Subcutaneous abdominal adipose tissue (tissue), 5 donors: ENCODE data around the gene CLDN20.
A peak's percentile ranks its signal among the peaks of the same experiment; 100 is the strongest.

Experiments used
- H3K27ac ChIP-seq: one replicate; pipeline ENCODE4 v1.7.0; 2013; ENCODE audit warnings: low read depth, mild to moderate bottlenecking, inconsistent platforms, low read length, moderate library complexity
- H3K27me3 ChIP-seq, 5 donors: one replicate each; pipeline ENCODE4 v1.7.0; 2013; ENCODE audit warnings: low read length in 5 of 5, inconsistent platforms in 1 of 5; ENCODE audit not compliant: control insufficient read depth in 5 of 5, insufficient read depth in 4 of 5
- H3K36me3 ChIP-seq, 5 donors: one replicate each; pipeline ENCODE4 v1.7.0; 2013; ENCODE audit warnings: low read length in 5 of 5; ENCODE audit not compliant: control insufficient read depth in 5 of 5, insufficient read depth in 5 of 5
- H3K4me1 ChIP-seq, 5 donors: one replicate each; pipeline ENCODE4 v1.7.0; 2013; ENCODE audit warnings: low read length in 5 of 5, mild to moderate bottlenecking in 3 of 5, moderate library complexity in 1 of 5; ENCODE audit not compliant: control insufficient read depth in 5 of 5, insufficient read depth in 5 of 5
- H3K4me3 ChIP-seq, 5 donors: one replicate each; pipeline ENCODE4 v1.7.0; 2013; ENCODE audit warnings: low read length in 5 of 5, low read depth in 1 of 5
- H3K9ac ChIP-seq, 5 donors: one replicate each; pipeline ENCODE4 v1.7.0; 2013; ENCODE audit warnings: low read length in 5 of 5, mild to moderate bottlenecking in 4 of 5, moderate library complexity in 3 of 5
- H3K9me3 ChIP-seq, 5 donors: one replicate each; pipeline ENCODE4 v1.7.0; 2013; ENCODE audit warnings: low read length in 5 of 5; ENCODE audit not compliant: control insufficient read depth in 5 of 5
- donor health status: healthy.
- donor health status: healthy.
- donor health status: healthy.
- donor health status: healthy.
- donor health status: healthy.

Gene CLDN20

DNA sequence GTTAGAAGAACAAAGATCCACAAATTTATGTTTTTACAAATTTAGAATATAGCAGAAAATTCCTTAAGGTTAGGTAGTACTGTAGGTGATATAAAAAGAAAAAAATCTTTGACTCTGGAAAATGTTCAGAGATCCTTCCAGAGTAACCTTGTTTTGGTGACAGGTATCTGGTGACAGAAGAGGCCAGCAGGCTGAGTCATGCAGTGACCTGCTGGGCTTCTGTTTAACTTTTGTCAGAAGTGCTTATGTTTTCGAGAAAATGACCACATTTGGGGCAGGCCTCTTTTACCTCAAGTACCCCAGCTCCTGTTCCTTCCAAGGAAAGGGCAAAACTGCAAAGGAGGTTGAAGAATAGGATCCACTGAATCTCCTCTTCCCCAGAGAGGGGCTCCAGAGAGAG lies 10.5 kb upstream of the CLDN20 start:
- Histone ChIP-seq H3K9ac (no peak overlapping the region), H3K4me1 (peaks cover 0 to 2% (median 0%) of the 10 kb centered on the region in 5 donors), H3K36me3 (peaks cover 4 to 52% (median 31%) of the 10 kb centered on the region in 5 donors), H3K27ac (no peak overlapping the region), H3K9me3 (no peaks in the 10 kb centered on the region), H3K4me3 (no peak overlapping the region), H3K27me3 (no peaks in the 10 kb centered on the region)

DNA sequence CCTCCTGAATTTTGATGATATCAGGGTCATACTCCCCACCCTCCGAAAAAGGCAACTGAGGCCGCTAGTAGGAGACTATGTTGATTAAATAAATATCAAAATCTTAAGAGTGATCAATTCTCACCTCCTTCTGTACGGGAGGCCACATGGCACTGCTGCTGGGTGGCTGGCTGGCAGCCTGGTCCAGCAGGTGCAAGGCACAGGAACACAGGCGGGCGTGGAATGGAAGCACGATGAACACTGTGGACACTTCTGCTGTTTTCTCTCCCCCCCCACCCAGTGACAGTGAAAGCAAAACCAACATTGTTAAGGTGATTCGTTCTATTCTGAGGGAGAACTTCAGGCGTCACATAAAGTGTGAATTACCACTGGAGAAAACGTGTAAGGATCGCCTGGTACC lies 9.7 kb upstream of the CLDN20 start:
- no peak overlapping the region for H3K27ac ChIP-seq
- no peaks in the 10 kb centered on the region for H3K4me1 ChIP-seq
- H3K36me3 ChIP-seq: peaks cover 4 to 58% (median 37%) of the 10 kb centered on the region in 5 donors
- H3K4me3 ChIP-seq: no peak overlapping the region
- no peak overlapping the region for H3K9ac ChIP-seq
- H3K9me3 ChIP-seq: no peaks in the 10 kb centered on the region
- H3K27me3 ChIP-seq: no peaks in the 10 kb centered on the region

- Histone ChIP-seq H3K4me3 (no peak overlapping the region), H3K27me3 (no peaks in the 10 kb centered on the region), H3K36me3 (peaks cover 4 to 69% (median 48%) of the 10 kb centered on the region in 5 donors), H3K9ac (no peak overlapping the region), H3K27ac (no peak overlapping the region), H3K9me3 (no peaks in the 10 kb centered on the region), H3K4me1 (no peaks in the 10 kb centered on the region)
These were observed 7.6 kb upstream of the CLDN20 start for GRCh38 chr6:155256122-155256795.

DNA sequence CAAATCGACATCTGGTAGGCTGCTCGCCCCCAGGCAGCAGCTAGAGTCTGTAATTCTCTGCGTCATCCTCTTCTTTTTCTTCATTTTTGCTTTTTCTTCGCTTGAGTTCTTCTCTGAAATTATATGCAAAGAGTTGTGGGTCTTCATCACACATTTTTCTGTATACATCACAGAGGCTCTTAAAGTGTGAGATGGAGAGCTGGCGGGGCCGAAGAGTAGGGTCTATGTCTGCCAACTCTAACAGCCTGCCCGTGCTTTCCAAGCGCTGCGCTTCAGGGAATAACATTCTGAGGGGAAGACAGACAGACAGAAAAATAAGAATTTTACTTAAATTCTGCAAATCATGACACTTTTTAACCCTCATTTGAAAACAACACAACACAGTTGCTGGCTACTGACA lies 6.0 kb upstream of the CLDN20 start:
- Histone ChIP-seq H3K9me3 (no peaks in the 10 kb centered on the region), H3K4me1 (no peaks in the 10 kb centered on the region), H3K27me3 (no peaks in the 10 kb centered on the region), H3K36me3 (peaks cover 4 to 60% (median 44%) of the 10 kb centered on the region in 5 donors), H3K9ac (no peak overlapping the region), H3K27ac (no peak overlapping the region), H3K4me3 (no peak overlapping the region)

GRCh38 chr6:155259204-155259603 lies 4.6 kb upstream of the CLDN20 start:
- no peak overlapping the region for H3K4me3 ChIP-seq
- no peaks in the 10 kb centered on the region for H3K27me3 ChIP-seq
- H3K9ac ChIP-seq: no peak overlapping the region
- H3K36me3 ChIP-seq: peaks cover 4 to 53% (median 38%) of the 10 kb centered on the region in 5 donors
- no peaks in the 10 kb centered on the region for H3K4me1 ChIP-seq
- H3K9me3 ChIP-seq: no peaks in the 10 kb centered on the region
- H3K27ac ChIP-seq: no peak overlapping the region

DNA sequence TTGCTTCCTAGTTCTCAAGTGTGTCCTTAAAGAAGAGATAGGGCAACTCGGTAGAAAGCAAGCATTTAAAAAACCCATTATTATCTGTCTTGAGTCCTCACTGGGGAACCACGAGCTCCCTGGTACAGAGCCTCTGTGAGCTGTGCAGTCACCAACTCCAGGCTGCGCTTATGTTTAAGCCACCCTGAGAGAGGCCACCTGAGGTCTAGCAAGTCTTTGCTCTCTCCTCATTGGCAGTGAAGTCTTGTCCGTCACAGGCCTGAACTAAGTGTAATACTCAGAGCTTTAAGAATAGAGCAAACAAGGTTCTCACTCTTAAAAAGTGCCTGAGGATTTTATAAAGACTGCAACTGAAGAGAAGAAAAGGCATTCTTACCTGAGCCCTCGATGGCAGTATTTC lies 3.9 kb upstream of the CLDN20 start:
- Histone ChIP-seq H3K36me3 (peaks cover 4 to 52% (median 34%) of the 10 kb centered on the region in 5 donors), H3K4me3 (no peak overlapping the region), H3K9me3 (no peaks in the 10 kb centered on the region), H3K27ac (no peak overlapping the region), H3K27me3 (no peaks in the 10 kb centered on the region), H3K9ac (no peak overlapping the region), H3K4me1 (no peaks in the 10 kb centered on the region)

GRCh38 chr6:155260686-155261085 lies 3.1 kb upstream of the CLDN20 start:
- H3K4me3 ChIP-seq: no peak overlapping the region
- no peaks in the 10 kb centered on the region for H3K9me3 ChIP-seq
- no peak overlapping the region for H3K9ac ChIP-seq
- H3K27ac ChIP-seq: no peak overlapping the region
- peaks cover 4 to 52% (median 32%) of the 10 kb centered on the region in 5 donors for H3K36me3 ChIP-seq
- H3K27me3 ChIP-seq: no peaks in the 10 kb centered on the region
- H3K4me1 ChIP-seq: no peaks in the 10 kb centered on the region

DNA sequence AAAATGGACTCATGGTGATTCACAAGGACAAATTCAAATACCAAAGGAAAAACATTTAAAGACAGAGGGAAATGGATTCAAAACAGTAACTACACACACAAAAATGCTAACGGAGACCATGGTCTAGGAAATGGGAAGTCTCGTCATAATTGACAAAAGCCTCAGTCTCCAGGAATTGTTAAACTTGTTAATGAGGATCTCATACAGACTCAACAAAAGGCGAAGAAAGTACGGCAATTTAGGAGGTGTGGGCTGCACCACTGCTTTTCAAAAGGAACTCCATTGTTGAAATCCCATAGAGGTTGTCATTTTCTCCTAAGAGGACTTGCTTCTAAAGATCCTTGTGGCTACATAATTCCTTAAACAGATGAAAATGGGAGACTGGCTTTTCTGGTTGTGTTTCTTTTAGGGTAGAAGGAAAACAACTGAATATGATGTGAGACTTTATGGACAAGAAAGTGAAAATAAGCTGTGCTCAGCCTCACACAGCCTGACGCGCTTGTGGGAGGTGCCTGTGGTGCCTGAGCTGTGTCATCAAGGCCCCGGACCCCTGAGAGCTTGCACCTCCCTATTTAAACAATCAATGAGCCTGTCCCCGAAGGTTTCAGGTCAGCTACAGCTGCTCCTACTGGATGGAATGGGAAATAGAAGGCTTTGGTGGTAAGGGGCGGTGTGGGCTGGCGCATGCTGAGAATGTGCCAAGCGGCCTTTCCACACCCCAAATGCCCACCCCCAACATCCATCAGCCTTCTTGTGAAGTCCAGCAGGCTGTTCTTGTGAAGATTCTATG lies 2.5 kb upstream of the CLDN20 start:
- H3K9me3 ChIP-seq: no peaks in the 10 kb centered on the region
- H3K36me3 ChIP-seq: peaks cover 2 to 49% (median 27%) of the 10 kb centered on the region in 5 donors

DNA sequence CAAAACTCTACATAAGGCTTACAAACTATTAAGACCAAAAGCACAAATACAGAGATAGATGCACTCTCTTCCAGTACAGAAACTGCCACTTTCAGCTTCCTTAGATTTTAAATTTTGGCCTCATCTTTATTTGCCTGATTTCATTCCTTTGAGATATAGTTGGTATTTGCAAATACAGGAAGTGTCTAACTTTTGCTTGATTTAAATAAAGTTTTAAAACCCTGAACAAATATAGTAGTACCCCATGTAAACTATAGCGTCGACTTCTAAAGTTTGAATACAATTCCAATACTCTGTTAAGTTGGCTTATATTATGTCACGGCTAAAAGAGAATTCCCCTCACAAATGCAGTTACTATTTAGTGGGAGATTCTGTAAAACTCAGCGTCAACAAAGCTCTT lies 1.2 kb upstream of the CLDN20 start:
- peaks cover 0 to 40% (median 18%) of the 10 kb centered on the region in 5 donors for H3K36me3 ChIP-seq
- no peaks in the 10 kb centered on the region for H3K4me1 ChIP-seq
- H3K4me3 ChIP-seq: no peak overlapping the region
- no peaks in the 10 kb centered on the region for H3K9me3 ChIP-seq
- no peaks in the 10 kb centered on the region for H3K27me3 ChIP-seq
- no peak overlapping the region for H3K27ac ChIP-seq
- H3K9ac ChIP-seq: no peak overlapping the region

More for the DNA sequence above, 2.5 kb upstream of the CLDN20 start:
- H3K4me3 ChIP-seq: no peak overlapping the region
- no peaks in the 10 kb centered on the region for H3K4me1 ChIP-seq
- no peak overlapping the region for H3K27ac ChIP-seq
- H3K27me3 ChIP-seq: no peaks in the 10 kb centered on the region
- peak overlapping the region in 1 of 5 donors; percentile 7 for H3K9ac ChIP-seq

- Histone ChIP-seq H3K36me3 (peaks cover 0 to 21% (median 6%) of the 10 kb centered on the region in 5 donors), H3K27me3 (no peaks in the 10 kb centered on the region), H3K4me3 (no peak overlapping the region), H3K27ac (no peak overlapping the region), H3K4me1 (no peaks in the 10 kb centered on the region), H3K9ac (no peak overlapping the region), H3K9me3 (no peaks in the 10 kb centered on the region)
These were observed 994 bp downstream of the CLDN20 start for GRCh38 chr6:155264693-155265320.
